ELF-1 (cell line): ENCODE data around the gene TSPAN5.
A peak's percentile ranks its signal among the peaks of the same experiment; 100 is the strongest.

Experiments
- DNase-seq: peaks from one replicate; pipeline ENCODE4 v3.0.0-alpha.2; 2016; ENCODE audit warnings: low read depth, low spot score

TSPAN5 gene

GRCh38 chr4:98586291-98586961 is 72.0 kb downstream of the TSPAN5 start:
- DNase-seq = no peak

DNA sequence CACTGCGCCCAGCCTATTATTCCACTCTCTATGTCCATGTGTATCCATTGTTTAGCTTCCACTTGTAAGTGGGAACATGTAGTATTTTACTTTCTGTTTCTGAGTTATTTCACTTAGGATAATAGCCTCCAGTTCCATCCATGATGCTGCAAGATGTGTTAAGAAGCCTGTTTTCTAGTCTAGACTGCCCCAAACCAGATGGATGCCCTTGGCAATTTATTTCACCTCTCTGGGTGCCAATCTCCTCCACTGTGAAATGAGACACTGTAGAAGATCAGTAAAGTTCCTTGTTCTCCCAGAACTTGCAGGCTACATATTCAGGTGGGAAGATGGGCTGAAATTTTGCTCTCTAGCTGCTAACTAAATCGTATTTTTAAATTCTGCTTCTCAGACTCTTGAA is 72.8 kb downstream of the TSPAN5 start:
- DNase-seq = no peak

GRCh38 chr4:98584265-98584664 is 74.1 kb downstream of the TSPAN5 start:
- DNase-seq = no peak

GRCh38 chr4:98583265-98583664 is 75.1 kb downstream of the TSPAN5 start:
- no peak for DNase-seq

DNA sequence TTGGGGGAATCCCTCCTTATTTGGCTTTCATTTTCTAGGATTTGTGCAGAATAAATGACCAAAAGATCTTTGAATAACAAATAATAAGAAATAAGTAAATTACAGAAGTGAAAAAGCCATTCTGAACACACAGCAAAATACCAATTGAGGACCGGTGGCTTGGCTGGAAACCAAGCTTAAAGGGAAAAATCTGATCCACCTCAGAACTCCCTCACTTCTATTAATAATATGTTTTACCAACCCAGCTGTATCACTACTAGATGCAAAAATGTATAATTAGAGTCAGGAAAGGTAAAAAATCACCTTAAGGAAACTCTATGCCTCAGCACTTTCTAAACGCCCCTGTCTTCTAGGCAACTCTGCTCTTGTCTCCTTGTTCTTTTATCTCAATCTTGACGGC is 77.3 kb downstream of the TSPAN5 start:
- no peak for DNase-seq

GRCh38 chr4:98577956-98578355 is 80.5 kb downstream of the TSPAN5 start:
- no peak for DNase-seq

- no peak for DNase-seq
Measured at GRCh38 chr4:98574816-98575215, 83.6 kb downstream of the TSPAN5 start.

DNA sequence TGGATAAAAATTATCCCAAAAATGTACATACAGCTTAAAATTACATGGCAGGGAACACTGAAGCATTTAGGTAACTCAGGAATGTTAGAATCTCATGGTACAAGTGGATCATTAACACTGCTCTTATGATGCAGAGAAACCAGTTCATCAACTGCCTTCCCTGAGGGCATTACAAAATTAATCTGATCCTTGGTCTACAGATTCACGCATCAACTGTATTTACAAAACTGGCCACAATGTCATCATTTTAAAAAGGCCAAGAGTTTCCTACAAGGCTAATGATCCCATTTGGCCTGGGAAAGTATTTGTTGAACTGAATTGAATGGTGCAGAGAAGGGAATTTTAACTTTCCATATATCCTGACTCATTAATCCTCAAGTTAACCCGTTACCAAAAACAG is 84.6 kb downstream of the TSPAN5 start:
- DNase-seq = no peak

DNA sequence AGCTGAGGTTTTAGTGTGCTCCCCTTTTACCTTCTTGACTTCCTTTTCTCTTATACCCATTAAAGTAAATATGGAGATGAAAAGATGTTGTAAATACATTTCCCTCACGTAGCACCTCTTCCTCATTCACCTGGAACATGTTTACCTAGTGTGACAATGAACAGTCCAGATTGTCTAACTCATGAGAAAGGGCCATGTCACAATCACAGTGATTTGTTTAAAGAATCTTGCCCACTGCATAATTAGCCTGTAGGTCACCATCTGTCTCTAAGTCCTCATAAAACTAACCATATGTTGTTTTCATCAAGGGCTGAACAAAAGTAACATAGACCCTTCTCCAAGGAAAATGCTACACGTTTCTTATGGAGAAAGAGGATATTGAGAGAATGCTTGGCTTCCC is 85.7 kb downstream of the TSPAN5 start:
- DNase-seq = no peak

- DNase-seq = no peak
Measured at GRCh38 chr4:98571161-98571786, 87.1 kb downstream of the TSPAN5 start.

- DNase-seq = no peak
Measured at GRCh38 chr4:98570151-98570797, 88.1 kb downstream of the TSPAN5 start.

- no peak for DNase-seq
Measured at GRCh38 chr4:98568941-98569663, 89.3 kb downstream of the TSPAN5 start.

GRCh38 chr4:98567611-98568010 is 90.8 kb downstream of the TSPAN5 start:
- no peak for DNase-seq

DNA sequence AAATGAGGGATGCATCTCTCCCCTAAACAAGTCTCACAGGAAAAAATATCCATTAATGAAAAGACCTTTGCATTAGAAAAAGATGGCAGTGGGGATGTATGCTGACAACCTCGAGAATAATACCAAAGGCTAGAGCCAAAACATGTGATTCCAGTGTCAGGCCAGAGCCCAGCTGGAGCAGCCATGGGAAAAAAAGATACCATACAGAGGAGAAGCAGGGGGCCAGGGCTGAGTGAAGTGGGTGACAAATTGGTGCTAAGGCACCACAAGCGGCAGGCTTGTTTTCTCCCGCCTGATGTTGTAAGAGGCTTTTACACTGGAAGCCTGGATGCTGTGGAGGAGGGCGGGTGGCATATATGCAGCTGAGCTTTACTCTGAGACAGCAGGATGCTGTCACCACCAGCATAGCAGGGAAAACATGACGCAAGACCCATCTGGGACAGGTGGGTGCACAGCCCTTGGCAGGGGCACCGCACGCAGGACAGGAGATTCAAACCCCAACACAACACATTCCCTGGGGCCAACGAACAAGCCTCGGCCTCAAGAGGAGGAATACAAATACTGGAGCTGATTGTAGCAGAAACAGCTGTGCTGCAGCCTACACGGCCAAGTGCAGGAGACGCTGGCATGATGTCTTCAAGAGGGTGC is 91.9 kb downstream of the TSPAN5 start:
- peak; percentile 62 for DNase-seq

GRCh38 chr4:98565681-98566301 is 92.6 kb downstream of the TSPAN5 start:
- no peak for DNase-seq

DNA sequence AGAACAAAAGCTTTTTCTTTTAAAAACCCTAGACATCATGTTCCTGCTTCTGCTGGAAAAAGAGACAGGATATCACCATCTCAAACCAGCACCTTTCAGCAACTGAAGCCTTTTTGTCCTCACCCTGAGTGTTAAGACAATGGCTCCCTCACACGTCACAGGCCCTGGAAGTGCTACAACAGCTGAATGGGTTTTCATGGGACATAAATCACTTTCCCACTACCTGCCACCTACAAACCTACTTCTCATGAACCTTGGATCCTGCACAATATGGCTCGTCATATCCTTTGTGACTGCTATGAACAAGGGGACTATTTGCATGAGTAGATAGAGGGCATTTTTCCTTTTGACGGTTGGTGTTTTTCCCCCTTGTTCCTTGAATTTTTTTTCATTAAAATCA is 93.6 kb downstream of the TSPAN5 start:
- DNase-seq = no peak

- DNase-seq = no peak
Measured at GRCh38 chr4:98560321-98560720, 98.1 kb downstream of the TSPAN5 start.

GRCh38 chr4:98558471-98559169 is 99.8 kb downstream of the TSPAN5 start:
- DNase-seq = no peak

- DNase-seq = no peak
Measured at GRCh38 chr4:98557194-98557892, 101.1 kb downstream of the TSPAN5 start.

DNA sequence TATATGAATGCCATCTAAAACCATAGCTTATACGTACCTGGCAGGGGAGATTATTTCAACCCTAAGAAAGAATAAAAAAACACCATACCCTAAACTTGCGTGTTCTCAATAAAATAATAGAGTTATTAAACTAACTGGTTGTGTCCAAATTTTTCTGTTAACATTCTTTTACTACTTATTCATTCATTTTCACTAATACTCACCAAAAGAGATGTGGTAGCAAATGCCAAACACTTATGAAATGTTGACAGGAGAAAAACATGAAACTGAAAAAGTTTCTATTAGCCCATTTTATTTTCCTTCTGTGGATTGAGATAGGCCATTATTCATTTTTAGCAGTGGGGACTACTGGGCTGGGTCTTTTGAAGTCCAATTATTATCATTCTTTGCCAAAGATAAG is 102.0 kb downstream of the TSPAN5 start:
- DNase-seq = no peak
